Measurements from ENCODE around the gene SLC8A3.

GRCh38 chr14:70061108-70061507 is 127.6 kb downstream of the SLC8A3 start:
- TF ChIP-seq POLR2AphosphoS5 (IDR thresholded peaks at IDR 0.05; ENCODE audit: low read length) (no peak), SMC3 (IDR thresholded peaks at IDR 0.05; ENCODE audit: borderline replicate concordance, low read length) (no peak), NFIC (IDR thresholded peaks at IDR 0.05; ENCODE audit: low read depth, low read length) (no peak)
